GM19238 (cell line): ENCODE data around the gene PDE2A.
"Not testable (repeated sequence)": the region's sequence is repeated elsewhere in the genome, so short reads cannot be mapped to it uniquely, and the experiment has no call there.

Experiments
- DNase-seq: peaks from one replicate; pipeline ENCODE4 v3.0.0; 2011; ENCODE audit warnings: low spot score; ENCODE audit not compliant: insufficient read length

Gene PDE2A

DNA sequence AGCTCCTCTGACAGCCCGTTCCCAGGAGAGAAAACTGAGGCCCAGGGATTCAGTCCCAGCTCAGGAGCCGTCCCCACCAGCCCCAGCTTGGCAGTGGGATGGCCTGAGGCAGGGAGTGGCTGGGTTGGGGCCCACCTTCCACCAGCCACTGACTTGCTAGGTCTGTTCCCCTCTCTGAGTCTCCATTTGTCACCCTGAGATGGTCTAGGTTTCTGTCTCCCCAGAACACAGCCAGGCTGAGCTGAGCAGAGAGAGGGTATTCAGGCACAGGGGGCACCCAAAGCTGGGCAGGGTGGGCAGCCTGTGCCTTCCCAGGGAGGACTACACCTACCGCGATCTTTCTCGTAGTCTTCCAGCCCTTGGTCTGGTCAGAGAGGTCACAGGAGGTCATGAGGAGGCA, 95.7 kb downstream of the PDE2A start:
- no peak for DNase-seq

DNA sequence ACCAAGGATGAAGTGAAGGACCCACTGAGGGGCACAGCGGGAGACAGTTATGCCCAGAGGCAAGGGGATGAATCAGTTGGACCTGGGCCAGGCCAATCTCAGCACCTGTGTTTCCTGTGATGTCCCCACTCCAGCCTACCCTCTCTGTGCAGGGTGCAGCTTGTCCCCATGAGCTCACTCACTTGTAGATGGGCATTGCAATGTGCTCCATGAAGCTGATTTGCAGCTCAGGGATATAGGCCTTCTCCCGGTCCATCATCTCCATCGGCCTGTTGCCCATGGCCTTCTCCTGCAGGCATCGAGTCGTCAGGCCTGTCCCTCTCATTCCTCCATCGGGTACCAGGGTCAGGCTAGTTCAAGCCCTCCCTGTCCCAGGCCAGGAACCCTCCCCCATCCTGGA, 96.2 kb downstream of the PDE2A start:
- no peak for DNase-seq

DNA sequence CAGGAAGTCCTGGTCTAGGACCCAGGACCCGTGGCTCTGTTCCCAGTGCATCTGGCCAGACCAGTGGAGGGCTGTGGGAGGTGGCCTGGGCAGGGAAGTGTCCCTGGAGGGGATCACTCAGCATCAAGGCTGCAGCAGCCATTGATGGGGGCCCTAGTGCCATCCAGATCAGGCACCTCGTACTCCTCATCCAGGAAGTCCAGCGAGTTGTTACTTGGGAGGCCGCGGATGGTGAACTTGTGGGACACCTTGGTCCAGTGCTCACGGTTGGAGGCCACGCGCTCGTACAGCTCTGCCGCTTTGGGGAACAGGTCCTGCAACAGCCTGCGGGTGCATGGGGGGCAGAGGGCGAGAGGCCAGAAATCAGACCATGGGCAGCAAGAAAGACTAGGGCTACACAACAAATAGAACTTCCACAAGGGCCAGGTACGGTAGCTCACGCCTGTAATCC, 96.9 kb downstream of the PDE2A start:
- DNase-seq: no peak

DNA sequence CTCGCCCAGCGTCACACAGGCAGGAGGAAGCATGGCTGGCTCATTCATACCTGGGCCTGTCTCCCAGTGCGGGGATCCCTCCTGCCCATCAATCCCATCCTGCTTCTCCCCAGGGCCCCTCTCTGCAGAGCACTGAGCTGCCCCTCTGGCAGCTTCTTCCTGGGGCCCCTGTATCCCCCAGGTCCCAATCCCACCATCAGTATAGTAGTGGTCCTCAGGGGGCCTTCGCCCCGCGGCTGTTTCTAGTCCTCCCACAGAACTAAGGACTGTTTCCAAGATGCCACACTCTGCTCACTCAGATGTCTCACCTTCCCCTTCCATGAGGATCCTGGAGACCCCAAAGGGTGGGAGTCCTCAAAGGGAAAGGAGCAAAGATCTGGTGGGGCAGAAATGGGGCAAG, 97.6 kb downstream of the PDE2A start:
- DNase-seq: no peak

DNA sequence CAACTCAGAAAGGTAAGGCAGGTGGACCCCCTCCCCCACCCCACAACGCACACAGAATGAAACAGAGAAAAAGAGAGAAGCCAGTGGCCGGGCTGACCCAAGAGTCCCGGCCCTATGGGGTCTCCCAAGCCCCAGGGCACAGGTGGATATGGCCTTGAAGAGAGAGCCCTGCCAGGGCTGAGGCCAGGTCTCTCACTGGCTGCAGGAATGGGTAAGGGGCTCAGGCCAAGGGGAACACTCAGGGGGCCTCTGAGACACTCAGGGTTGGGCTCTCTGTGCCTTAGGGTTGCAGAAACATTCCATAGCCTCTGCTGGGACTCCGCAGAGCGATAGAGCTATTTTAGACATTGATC, 98.0 kb downstream of the PDE2A start:
- no peak for DNase-seq

DNA sequence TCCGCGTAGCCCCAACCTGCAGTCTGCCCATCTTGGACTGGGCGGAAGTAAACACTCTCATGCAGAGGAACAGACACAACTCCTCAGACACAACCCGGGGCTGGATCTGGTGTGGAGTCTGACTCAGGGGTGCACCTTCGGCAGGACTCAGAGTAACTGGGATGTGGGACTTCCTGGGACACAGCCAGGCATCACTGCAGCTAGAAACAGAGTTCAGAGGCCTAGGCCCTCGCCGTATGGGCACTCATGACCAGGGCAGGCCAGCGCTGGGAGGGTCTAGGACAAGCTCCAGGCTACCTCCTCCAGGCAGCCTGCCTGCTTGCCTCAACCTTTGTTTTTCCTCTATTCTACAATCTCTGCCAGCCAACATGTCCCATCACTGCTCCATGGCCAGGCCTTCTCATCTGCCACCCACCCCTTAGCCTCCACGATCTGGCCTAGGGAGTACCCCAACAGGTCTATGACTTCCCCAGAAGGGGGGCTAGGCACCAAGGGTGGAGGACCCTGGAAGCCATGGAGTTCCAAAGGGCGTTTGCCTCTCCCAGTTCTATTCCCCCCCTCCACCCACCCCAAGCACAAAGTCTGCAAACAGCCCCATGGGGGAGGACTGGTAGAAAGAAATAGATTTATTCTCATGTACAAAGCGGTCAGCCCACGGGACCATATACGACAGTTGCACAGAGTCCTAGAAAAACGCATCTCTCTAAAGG, 98.5 kb downstream of the PDE2A start:
- no peak for DNase-seq

DNA sequence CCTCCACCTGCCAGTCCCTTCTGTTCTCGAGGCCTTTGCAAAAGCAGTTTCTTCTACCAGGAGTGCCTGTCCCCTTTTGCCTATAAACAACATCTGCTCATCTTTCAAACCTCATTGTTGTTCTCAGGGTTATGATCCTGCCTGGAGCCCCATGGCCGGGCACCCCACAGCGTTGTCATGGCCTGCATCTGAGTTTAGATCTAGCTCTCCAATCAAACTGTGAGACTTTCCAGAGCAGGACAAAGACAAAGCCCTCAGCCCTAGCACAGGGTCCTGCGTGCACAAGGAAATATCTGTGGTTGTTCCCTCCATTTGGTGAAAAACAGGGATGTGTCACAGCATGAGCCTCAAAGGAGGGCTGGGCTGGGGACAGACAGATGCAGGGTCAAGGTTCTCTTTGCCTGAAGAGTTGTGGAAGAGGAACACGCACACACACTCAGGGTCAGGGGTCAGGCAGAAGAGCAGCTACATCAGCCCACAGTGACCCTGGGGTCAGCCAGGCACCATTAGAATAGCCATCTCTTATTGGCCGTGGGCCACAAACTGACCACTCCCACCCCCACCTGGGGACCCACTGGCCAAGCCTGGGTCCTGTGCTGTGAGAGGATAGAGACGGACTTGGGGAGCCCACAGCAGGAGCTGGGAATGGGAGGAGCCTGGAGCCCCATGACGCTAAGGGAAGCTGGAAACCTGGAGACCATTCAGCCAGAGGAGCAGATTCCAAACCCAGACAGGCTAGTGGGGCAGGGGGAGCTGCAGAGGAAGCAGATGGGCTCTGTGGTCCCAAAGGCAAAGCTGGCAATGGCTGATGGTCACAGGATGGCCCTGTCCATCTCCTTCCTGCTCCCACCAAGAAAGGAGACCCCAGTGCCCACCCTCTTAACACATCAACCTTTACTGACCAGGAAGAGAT, 99.4 kb downstream of the PDE2A start:
- DNase-seq: no peak

DNA sequence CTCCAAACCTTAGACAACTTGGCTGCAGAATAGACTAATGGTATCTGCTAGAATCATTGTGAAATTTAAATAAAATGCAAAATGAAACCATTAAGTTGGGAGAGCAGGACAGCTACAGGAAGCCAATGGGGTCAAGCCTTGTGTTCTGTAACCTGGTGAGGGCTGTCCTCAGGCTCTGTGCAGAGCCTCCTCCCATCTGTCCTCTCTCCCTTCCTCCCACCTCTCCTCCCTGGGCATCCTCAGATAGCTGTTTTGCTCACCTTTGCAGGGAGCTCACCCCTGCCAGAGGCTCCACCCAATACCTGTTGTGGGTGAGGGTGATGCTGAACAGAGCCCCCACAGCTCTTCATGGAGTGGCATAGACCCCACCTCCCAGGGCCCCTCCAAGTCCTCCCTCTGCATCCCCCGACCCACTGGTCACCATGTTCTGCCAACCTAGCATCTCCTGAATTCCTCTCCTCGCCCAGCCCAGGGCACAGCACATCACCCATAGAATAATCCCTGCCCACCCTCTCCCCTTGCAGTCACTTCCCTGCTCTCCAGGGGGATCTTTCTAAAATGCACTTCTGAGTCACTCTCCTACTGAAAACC, 100.3 kb downstream of the PDE2A start:
- DNase-seq: no peak

DNA sequence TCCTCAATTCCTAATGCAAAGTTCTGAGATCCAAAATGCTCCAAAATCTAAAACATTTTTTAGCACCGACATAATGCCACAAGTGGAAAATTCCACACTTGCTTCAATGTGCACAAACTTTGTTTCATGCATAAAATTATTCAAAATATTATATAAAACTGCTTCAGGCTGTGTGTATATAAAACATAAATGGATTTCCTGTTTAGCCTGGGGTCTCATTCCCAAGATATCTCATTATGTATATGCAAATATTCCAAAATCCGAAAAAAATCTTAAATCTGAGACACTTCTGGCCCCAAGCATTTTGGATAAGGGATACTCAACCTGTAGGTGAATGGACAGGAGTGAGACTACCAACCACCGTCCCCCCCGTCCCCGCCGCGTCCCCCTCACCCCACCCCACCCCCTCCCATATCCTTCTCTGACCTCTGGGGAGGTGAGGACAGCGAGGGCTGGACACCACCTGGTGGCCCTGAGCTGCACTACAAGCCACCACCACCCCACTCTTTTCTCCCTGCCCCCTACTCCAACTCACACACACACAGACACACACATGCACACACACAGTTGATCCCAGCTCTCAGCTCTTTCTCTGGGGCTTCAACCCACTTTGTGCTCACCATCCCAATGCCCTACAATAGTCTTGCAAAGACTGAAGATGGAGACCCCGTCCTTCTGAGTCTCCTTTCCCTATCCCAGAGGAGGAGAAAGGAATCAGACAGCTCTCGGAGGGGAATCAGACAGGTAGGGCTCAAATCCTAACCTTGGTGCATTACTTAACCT, 101.0 kb downstream of the PDE2A start:
- DNase-seq: no peak

DNA sequence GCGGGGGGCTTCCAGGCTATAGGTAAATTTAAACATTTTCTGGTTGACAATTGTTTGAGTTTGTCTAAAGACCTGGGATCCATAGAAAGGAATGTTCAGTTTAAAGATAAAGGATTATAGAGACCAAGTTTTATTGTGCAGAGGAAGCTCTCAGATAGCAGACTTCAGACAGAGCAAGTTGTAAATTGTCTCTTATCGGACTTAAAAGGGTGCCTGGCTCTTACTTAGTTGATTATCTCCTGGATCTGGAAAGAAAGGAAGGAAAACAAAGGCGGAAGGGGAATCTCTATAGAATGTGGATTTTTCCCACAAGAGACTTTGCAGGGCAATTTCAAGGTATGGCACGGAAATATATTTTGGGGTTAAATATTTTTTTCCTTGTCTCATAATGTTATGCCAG, 101.7 kb downstream of the PDE2A start:
- DNase-seq: not testable (repeated sequence)

DNA sequence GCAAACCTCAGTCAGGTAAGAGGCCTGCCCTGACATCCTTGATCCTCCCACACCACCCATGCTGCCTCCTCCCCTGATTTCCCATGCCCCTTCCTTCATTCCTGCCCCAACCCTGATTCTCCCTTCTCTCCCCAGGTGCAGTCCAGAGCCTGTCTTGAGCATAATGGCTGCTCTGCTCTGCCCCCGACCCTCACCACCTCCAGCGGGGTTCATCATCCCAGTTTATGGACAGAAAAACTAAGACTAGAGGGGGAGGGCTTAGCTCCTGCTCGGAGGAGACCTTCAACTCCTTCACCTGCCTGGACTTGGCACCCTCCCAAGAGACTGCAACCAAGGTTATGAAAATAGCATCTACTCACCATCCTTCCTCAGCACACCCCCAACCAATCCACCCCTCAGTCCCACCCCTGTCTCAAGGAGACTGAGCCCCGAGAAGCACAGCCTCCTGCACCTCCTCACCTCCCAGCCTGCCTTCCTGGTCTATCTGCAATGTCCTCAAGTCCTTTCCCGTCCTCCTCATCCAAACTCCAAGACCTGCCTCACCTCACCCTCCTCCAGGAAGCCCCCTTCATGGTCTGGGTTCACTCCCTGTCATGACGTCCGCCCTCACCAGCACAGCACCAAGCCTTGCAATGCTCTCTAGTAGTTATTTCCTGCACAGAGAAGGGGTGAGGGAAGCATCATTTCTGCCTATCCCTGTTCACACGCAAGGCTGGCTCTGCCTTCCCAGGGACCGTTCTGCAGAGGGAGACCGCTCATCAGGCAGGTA, 103.1 kb downstream of the PDE2A start:
- no peak for DNase-seq

DNA sequence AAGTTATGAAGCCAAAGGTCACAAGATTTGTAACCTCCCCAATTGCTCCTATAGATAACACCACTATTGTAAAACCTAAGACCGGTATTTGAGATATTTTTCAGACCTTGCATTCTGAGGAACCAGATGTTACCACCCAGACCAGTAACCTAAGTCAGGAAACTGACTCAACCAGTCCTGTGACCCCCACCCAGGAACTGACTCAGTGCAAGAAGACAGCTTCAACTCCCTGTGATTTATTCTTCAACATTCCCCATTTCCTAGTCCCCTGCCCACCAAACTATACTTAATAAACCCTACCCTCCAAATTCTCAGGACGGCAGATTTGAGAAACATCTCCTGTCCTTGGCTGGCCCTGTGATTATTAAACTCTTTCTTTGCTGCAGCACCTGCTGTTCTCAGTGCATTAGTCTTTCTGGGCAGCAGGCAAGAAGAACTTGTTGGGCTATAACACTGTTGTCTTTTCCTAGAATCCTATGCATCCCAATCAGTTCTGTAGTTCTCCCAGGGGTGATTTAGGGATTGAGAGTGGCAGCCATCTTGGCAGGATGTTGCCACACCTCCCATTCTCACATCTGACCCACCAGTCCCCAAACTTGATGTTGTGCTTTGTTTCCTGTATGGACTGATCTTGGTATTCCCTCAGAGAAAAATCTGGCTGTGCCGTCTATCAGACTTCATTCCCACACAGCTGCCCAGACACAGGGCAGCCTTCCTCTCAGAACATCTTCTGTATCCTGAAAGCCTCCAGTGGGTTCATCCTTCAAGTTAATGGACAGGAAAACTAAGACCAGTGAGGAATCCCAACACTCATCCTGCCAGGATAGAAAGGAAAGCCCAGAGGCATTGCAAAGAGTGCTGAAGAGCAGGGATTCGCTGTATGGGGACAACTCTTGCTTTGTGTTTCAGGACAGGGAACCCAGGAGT, 104.0 kb downstream of the PDE2A start:
- DNase-seq: no peak

DNA sequence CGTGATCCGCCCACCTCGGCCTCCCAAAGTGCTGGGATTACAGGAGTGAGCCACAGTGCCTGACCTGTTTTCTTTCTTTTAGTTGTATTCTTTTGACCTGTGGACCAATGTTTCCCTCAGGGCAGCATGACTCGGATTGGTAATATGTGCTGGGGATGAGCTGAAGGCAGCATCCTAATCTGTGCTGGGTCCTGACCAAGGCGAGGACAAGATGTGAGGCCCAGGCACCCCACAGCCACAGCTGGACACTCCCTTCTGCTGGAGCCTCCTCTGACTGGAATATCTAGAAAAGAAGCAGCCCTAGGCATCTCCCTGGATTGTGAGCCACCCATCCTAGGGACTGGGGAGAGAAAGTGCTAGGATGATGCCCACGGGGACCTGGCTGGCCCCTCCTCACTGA, 105.4 kb downstream of the PDE2A start:
- DNase-seq: no peak

DNA sequence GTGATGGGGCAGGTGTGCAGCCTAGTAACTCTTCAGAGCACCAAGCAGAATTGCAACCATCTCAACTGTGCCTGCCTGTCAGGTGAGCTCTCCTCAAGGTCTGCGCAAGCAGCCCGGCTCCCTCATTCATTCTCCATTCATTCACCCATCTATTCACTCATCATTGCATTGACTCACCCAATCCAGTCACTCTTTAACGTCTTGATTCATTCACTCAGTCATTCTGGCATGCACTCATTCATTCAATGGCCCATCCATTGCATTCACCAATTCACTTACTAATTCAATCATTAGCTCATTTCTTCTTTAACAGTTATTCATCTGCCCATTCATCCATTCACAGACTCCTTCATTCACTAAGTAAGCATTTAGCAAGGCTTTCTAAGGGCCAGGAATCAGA, 111.8 kb downstream of the PDE2A start:
- DNase-seq: no peak

DNA sequence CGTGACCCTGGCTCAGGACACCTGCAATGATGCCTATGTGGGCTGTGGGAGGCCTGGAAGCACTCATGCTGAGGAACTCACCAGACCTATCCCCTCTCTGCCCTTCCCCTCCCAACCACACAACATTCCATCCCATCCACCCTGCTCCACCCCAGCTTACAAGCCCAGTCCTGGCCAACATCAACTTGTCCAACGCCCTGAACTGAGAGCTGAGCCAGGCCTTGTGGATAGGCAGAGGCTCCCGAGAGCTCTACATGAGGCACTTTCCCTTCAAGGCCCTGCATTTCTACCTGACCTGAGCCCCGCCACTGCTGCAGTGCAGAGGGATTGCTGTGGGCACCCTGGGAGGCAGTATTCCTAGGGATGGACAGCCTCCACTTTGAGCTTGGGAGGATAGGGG, 112.4 kb downstream of the PDE2A start:
- DNase-seq: no peak

DNA sequence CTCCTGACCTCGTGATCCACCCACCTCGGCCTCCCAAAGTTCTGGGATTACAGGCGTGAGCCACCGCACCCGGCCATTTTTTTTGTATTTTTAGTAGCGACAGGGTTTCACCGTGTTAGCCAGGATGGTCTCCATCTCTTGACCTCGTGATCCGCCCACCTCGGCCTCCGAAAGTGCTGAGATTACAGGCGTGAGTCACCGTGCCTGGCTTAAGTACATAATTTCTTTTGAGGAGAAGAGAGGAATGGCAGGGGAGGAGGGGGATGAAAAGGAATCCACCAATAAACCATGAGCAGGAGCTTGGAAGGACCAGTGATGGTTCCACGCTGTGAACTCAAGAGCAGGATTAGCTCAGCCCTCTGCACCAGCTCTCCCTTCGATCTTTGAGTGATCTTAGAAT, 113.4 kb downstream of the PDE2A start:
- DNase-seq: not testable (repeated sequence)

DNA sequence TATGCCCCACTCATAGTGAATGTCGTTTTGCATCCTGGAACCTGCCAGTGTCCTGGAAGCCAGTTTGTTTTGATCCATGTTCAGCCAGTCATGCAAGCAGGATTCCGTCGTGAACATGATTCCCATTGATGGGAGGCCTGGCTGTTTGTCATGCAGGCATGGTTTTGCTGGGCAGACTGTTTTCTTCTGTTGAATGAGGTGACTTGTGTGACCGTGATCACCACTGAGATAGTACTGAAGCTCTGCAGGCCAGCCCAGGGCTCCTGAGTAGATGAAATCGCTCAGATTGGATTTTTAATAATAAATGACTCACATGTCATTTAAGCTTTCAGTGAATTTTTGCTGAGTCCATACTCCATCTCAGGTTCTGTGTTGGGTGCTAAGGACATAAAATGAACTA, 117.8 kb downstream of the PDE2A start:
- DNase-seq: no peak

DNA sequence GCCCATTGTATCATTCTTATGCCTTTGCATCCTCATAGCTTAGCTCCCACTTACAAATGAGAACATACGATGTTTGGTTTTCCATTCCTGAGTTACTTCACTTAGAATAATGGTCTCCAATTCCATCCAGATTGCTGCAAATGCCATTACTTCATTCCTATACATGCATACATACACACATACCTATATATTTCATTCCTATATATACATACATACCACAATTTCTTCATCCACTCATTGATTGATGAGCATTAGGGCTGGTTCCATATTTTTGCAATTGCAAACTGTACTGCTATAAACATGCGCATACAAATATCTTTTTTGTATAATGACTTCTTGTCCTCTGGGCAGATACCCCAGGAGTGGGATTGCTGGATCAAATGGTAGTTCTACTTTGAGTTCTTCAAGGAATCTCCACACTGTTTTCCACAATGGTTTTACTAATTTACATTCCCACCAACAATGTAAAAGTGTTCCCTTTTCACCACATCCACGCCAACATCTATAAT, 119.2 kb downstream of the PDE2A start:
- DNase-seq: not testable (repeated sequence)

DNA sequence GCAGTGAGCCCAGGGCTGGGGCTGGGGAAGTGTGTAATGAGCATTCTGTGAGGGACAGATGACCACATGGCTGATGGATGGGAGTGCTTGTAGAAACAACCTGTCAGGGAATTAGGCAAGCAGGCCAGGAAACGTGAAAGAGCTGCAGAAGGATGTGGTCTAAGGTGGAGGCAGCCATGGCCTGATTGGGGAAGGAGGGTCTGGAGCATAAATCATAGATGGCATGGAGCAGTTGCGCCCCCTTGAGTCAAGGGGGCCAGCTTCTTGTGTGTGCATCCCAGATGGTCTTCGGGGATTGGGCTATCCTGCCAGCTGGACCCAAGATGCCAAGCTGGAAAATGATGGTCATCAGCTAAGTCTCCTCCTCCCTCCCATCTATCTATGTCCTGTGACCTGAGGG, 120.5 kb downstream of the PDE2A start:
- DNase-seq: no peak
